HG03045 (cell line): ENCODE results near the gene LRRC10B.

Experiments used
- ATAC-seq: cut with Tn5 transposase; IDR thresholded peaks from one replicate; pipeline ENCODE4 v1.9.1; 2021; ENCODE audit warnings: mild to moderate bottlenecking, moderate library complexity; ENCODE audit not compliant: unreplicated experiment

LRRC10B gene

GRCh38 chr11:61486011-61486620 is 22.4 kb upstream of the LRRC10B start:
- no peak for ATAC-seq

DNA sequence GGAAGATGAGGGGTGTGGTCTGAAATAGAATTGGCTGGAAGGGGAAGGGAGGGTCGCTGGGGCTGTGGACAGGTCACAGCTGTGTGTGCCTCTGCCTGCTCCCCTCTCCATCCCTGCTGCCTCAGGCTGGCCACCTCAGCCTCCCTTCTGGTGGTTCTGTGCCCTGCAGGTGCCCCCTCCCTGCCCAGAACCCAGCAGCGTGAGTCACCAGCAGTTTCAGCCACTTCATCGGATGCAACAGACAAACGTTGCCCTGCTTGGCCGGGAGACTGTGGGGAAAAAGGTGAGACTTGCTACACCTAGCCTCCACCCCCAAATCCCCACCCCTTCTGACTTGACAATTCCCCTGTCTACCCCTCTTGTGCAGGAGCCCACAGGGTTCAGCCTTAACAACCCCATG is 21.8 kb upstream of the LRRC10B start:
- ATAC-seq = no peak

DNA sequence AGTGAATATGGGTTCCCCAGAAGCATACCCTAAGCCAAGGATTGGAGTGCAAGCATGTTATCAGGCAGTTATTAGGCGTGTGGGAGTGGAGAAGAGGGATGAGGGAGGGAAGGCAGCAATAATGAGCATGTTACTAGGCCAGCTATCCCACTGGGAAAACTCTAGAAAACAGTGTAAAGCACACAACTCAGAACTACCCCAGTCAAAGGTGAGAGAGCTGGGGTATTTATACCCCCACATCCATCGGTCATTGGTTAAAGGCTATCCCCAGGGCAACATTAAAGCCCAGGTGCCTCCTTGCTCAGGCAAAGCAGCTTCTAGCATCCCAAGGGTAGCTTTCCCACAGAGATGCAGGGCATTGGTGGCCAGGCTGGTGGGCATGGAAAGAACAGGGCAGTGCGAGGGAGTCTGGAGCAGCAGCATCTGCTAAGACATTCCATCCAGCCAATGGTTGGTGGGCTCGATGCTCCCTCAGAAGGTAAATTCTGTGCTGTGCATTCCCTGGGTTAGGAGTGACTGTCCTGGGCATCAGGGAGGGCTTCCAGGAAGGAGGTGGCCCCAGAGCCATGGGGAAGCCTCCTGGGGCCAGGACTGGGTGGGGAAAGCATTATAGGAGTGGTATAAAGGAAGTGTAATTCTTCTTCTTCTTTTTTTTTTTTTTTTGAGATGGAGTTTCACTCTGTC is 21.1 kb upstream of the LRRC10B start:
- no peak for ATAC-seq

DNA sequence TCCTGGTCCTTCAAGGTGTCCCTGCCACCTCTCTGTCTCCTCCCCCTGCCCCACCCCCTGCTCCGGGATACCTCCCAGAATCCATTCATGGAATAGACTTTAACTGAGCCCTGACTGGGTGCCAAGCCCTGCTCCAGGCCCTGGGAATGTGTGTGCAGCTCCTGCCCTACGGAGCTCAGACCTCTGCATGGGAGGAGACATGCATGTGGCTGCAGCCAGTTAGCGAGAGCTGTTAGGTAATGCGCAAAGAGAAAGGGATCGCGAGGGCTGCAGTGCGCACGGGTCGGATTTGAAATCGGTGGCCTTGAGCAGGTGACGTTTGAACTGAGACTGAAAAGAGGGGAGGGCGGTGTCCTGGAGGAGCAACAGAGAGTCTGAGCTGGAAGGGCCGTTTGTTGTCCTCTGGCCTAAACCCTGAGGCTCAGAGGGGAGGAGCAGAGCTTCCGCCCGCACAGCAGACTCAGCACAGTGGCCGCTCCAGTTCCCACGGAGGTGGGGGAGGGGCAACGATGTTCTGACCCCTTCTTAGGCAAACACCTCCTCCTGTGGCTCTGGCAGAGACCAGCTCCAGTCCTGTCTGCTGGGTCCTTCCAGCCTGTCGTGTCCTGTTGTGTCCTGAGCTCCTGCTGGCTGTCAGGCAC is 19.8 kb upstream of the LRRC10B start:
- no peak for ATAC-seq

DNA sequence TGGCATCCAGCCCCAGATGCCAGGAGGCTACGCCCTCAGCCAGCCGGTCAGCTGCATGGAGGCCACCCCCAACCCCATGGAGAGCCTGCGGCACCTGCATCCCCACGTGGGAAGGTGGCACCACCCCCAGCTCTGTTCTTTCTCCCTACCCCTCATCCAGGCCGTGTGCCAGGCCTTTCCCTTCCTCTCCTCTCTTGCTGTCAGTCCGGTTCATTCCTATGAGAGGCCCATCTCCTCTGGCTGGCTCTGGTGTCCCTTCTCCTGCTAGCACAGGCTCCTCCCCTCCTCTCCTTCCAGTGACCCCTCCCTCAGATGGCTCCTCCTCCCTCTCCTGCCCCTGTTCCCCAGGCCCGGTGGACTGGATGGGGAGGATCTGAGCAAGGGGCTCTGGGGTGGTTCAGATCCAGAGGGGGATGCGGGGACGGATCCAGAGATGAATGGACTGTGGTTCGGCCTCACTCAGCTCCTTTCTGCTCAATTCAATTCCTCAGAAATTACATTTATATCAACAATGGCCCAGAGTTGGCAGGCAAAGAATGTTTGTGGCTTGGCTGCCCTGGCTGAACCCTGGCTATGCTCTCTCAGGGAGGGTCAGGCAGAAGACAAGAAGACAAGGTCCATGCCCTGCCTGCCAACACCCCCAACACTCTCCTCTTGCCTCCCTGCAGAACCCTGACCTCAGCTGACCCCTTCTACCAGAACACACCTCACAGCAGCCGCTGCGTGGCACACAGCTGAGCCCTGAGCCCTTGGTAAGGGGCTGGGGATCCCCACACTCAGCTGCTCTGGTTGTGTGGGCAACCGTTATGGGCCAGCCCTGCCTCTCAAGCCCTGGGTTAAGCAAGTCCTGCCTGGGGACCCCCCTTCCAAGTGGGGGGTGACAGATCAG is 18.5 kb upstream of the LRRC10B start:
- no peak for ATAC-seq

- ATAC-seq = no peak
Observed at GRCh38 chr11:61491736-61492395, 16.7 kb upstream of the LRRC10B start.

- ATAC-seq = no peak
Observed at GRCh38 chr11:61494381-61494961, 14.1 kb upstream of the LRRC10B start.

DNA sequence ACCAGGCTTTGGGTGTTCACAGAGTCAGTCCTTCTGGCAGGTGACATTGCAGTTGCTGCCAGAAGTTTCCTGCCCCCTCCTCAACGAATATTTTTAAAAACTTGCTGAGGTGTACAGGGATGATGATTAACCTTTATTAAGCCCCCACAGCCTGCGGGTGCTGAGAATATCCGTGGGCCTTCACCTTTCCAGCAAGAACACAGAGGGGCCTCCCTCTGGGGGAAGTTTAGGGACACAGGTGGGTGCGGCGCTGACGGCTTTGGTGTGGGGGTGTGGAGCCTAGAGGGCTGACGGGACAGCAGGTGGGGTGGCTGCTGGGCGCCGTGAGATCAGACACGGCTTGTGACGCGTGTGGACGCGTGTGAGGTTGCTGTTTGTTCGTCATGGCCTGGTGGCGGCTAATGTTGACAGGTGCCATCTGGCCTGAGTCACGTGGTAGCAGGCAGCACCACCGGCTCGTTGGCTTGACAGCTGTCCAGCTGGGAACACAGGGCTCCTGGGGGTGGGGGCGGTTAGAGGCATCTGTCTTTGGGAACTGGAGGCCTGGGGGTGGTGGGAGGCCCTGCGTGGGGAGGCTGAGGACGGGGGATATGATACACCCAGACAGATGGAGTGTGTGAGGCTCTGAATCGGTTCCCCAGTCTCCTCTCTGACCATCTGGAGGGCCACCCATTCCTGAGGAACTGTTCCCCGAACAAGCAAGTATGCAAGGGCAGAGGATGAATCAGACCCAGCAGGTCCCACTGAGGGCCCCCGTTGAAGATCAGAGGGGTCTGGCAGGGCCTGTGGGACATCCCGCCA is 12.5 kb upstream of the LRRC10B start:
- ATAC-seq = no peak

- no peak for ATAC-seq
Observed at GRCh38 chr11:61496602-61497400, 11.7 kb upstream of the LRRC10B start.

DNA sequence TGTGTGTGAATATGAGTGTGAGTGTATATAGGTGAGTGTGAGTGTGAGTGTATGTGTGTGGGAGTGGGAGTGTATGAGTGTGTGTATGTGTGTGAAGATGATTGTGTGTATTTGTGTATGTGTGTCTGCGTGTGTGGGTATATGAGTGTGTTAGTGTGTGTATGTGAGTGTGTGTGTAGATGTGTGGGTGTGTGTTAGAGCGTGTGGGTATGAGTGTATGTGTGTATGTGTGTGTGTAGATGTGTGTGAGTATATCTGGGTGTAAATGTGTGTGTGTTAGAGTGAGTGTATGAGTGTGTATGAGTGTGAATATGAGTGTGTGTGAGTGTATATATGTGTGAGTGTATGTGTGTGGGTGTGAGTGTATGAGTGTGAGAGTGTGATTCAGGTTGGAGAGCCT is 11.1 kb upstream of the LRRC10B start:
- no peak for ATAC-seq

DNA sequence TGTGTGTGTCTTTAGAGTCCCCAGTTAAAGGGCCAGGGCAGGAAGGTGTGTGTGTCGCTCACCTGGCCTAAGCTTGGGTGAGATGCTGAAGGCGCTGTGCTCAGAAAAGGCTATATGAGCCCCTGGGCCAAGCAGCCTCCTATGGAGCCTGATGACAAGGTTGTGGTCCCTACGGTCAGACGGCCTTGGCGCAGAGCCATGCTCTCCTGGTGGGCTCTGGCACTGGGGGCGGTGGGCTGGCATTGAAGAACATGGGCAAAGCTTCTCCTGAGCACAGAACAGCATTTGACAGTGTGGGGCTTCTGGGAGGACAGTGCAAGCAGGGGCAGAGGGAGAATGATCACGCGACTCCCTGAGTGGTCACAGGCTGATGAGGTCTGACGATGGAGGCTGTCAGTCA is 10.7 kb upstream of the LRRC10B start:
- no peak for ATAC-seq

- no peak for ATAC-seq
Observed at GRCh38 chr11:61498767-61499341, 9.7 kb upstream of the LRRC10B start.

DNA sequence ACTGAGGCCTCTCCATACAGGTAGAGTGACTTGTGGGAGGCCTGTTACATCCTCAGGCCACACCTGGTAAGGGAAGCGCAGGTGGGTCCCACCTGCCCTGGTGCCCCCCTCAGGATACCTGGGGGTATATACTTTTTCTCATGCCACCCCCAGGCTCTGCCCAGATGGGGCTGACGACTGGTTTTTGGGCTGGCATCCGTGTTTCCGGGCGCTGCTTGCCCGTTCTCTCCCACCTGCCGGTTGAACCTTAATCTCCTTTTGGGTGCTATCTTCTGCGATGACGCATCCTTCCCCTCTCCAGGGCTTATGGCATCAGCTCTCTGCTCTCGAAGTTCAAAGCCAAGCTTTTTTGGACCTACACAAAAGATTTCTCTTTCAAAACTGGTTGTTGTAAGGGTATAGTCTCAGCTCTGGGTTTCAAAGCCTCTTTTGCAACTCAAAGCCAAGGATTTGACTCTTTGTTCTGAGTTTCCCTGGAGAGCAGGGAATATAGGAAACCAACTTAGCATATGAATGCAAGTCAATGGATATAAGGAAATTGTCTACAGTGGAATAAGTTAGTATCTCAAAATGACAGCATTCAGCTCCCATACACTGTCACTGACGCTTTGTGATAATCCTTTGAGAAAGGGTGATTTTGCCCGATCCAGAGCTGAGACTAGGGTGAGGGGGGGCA is 8.6 kb upstream of the LRRC10B start:
- no peak for ATAC-seq

DNA sequence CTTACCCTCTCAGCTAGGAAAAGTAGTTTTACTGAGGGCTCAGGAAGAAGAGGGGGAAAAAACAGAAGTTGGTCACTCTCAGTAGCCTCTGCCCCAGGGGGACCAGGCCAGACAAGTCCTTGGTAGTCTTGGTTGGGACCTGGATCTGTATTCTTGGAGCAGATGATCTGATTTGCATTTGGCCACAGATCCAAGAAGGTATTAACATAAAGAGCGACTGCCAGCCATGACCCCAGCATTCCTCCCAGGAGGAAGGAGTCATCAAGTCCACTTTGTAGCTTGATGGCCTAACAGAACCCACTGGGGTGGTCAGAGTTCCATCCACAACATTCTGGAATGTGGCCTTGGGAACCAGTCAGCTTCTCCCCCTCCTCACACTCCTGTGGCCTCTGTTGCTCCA is 6.0 kb upstream of the LRRC10B start:
- no peak for ATAC-seq

DNA sequence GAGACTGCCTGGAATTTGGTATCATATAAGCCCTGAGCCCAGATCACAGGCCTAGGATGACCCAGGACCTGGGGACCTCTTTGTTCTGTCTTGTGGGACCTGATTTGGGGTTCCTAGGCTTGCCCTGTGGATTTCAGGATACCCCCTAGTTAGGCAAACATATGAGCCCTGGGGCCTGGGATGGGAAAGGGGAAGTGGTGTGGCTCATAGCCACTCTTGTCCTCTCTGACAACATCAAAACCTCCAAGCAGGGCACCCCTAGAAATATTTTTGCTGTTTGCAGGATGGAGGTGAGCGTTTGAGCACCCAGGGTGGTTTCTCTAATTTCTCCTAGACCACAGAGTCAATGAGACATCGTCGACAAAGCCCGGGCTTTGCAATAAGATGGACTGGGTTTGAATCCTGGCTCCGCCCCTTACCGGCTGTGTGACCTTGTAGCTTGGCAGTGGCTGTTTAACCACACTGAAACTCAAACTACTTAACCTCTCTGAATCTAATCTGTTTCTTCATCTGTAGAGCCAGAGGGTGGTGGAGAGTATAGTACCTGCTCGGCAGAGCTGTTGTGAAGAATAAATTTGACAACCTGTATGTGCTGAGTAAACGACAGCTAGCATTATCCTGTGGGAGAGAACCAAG is 5.3 kb upstream of the LRRC10B start:
- ATAC-seq = no peak

DNA sequence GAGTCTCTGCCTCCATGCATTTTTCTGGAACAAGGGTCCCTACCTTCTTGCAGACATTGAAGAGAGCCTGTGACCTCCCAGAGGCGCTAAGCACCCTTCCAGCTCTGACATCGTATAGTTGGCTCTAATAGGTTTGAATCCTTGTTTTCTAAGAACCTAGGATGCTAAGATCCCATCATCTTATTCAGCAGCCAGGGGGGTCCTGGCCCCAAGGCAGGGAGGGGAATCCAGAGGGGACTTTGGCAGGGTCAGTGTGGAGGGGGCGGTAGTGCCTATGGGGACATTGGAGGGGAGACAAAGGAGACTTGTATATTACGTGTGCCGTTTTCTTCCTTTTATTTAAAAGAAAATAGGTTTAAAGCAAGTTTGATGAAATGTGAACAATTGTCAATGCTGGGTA is 3.4 kb upstream of the LRRC10B start:
- no peak for ATAC-seq

DNA sequence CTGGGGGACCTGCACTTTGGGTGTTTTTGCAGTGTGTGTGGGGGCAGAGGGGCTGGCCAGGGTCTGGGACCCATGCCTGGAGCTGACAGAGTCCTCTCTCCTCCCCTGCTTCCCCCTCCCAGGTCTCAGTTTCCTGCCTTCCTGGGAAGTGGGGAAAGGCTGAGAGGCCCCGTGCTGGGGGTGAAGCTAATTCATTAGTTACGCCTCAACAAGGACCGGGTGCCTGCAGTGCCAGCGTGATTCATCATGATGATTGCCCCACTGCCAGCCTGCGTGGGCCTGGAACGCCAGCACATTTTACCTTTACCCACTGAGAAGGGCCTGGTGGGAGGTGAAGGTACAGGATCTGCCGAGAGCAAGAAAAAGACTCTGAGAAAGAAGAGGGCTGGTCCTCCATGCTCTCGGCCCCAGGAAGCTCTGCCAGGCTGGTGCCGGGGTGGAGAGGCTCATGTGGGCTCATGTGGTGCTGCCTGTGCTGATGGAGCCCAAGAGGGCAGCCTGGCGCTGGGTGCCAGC is 2.9 kb upstream of the LRRC10B start:
- ATAC-seq = no peak
